Measurements from ENCODE around the gene E2F4. TPM values are rescaled to one million over a fixed set of nuclear protein-coding genes. Genes with fewer than 3 reads are reported as not detected.

E2F4 gene
- total and polyA plus RNA-seq, 2 of the 13 experiments (the other 11 are each of a cell fraction or from before 2014, with no cell fraction given) = 84.8 to 91.2 TPM

- TF ChIP-seq, protein P1, sequence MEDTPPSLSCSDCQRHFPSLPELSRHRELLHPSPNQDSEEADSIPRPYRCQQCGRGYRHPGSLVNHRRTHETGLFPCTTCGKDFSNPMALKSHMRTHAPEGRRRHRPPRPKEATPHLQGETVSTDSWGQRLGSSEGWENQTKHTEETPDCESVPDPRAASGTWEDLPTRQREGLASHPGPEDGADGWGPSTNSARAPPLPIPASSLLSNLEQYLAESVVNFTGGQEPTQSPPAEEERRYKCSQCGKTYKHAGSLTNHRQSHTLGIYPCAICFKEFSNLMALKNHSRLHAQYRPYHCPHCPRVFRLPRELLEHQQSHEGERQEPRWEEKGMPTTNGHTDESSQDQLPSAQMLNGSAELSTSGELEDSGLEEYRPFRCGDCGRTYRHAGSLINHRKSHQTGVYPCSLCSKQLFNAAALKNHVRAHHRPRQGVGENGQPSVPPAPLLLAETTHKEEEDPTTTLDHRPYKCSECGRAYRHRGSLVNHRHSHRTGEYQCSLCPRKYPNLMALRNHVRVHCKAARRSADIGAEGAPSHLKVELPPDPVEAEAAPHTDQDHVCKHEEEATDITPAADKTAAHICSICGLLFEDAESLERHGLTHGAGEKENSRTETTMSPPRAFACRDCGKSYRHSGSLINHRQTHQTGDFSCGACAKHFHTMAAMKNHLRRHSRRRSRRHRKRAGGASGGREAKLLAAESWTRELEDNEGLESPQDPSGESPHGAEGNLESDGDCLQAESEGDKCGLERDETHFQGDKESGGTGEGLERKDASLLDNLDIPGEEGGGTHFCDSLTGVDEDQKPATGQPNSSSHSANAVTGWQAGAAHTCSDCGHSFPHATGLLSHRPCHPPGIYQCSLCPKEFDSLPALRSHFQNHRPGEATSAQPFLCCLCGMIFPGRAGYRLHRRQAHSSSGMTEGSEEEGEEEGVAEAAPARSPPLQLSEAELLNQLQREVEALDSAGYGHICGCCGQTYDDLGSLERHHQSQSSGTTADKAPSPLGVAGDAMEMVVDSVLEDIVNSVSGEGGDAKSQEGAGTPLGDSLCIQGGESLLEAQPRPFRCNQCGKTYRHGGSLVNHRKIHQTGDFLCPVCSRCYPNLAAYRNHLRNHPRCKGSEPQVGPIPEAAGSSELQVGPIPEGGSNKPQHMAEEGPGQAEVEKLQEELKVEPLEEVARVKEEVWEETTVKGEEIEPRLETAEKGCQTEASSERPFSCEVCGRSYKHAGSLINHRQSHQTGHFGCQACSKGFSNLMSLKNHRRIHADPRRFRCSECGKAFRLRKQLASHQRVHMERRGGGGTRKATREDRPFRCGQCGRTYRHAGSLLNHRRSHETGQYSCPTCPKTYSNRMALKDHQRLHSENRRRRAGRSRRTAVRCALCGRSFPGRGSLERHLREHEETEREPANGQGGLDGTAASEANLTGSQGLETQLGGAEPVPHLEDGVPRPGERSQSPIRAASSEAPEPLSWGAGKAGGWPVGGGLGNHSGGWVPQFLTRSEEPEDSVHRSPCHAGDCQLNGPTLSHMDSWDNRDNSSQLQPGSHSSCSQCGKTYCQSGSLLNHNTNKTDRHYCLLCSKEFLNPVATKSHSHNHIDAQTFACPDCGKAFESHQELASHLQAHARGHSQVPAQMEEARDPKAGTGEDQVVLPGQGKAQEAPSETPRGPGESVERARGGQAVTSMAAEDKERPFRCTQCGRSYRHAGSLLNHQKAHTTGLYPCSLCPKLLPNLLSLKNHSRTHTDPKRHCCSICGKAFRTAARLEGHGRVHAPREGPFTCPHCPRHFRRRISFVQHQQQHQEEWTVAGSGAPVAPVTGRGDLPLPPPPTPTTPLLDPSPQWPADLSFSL (CRISPR knock-in tag; IDR thresholded peaks at IDR 0.05) = no peak
- TF ChIP-seq ZBTB33 (CRISPR knock-in tag; IDR thresholded peaks at IDR 0.05) (peak; percentile 79; the same call in 1 of the 2 replicates), ZNF180 (CRISPR knock-in tag; IDR thresholded peaks at IDR 0.05; ENCODE audit: borderline replicate concordance, low read depth) (no peak), ZNF20 (CRISPR knock-in tag; IDR thresholded peaks at IDR 0.05) (no peak), KLF13 (CRISPR knock-in tag; IDR thresholded peaks at IDR 0.05) (no peak), ZFY (CRISPR knock-in tag; IDR thresholded peaks at IDR 0.05) (peak; percentile 94), ZGPAT (CRISPR knock-in tag; IDR thresholded peaks at IDR 0.05) (peak; percentile 98)
- TF ChIP-seq, protein P2, sequence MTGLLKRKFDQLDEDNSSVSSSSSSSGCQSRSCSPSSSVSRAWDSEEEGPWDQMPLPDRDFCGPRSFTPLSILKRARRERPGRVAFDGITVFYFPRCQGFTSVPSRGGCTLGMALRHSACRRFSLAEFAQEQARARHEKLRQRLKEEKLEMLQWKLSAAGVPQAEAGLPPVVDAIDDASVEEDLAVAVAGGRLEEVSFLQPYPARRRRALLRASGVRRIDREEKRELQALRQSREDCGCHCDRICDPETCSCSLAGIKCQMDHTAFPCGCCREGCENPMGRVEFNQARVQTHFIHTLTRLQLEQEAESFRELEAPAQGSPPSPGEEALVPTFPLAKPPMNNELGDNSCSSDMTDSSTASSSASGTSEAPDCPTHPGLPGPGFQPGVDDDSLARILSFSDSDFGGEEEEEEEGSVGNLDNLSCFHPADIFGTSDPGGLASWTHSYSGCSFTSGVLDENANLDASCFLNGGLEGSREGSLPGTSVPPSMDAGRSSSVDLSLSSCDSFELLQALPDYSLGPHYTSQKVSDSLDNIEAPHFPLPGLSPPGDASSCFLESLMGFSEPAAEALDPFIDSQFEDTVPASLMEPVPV (CRISPR knock-in tag; IDR thresholded peaks at IDR 0.05) = peak; percentile 55; the same call in 1 of the 2 replicates
- TF ChIP-seq, protein P3, sequence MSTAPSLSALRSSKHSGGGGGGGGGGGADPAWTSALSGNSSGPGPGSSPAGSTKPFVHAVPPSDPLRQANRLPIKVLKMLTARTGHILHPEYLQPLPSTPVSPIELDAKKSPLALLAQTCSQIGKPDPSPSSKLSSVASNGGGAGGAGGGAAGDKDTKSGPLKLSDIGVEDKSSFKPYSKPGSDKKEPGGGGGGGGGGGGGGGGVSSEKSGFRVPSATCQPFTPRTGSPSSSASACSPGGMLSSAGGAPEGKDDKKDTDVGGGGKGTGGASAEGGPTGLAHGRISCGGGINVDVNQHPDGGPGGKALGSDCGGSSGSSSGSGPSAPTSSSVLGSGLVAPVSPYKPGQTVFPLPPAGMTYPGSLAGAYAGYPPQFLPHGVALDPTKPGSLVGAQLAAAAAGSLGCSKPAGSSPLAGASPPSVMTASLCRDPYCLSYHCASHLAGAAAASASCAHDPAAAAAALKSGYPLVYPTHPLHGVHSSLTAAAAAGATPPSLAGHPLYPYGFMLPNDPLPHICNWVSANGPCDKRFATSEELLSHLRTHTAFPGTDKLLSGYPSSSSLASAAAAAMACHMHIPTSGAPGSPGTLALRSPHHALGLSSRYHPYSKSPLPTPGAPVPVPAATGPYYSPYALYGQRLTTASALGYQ (CRISPR knock-in tag; IDR thresholded peaks at IDR 0.05) = peak; percentile 77
These were observed 35.0 kb downstream of the E2F4 start, which contains the start of gene TMEM208 (continued) for GRCh38 chr16:67226804-67227566.
